Colonic mucosa (tissue), 4 donors: ENCODE results near the gene GRIK5. TPM values are rescaled to one million over a fixed set of nuclear protein-coding genes. Genes with fewer than 3 reads are reported as not detected.

Experiments
- DNase-seq: peaks from one replicate; pipeline ENCODE4 v3.0.0-alpha.2; 2020
- H3K27ac ChIP-seq: fragments of 200-600 bp; one replicate; pipeline ENCODE4 v1.8.0; 2021
- H3K27me3 ChIP-seq: fragments of 200-600 bp; one replicate; pipeline ENCODE4 v1.8.0; 2021
- H3K36me3 ChIP-seq: fragments of 200-600 bp; one replicate; pipeline ENCODE4 v1.8.0; 2021
- H3K4me1 ChIP-seq: fragments of 200-600 bp; one replicate; pipeline ENCODE4 v1.8.0; 2021; ENCODE audit warnings: mild to moderate bottlenecking
- H3K4me3 ChIP-seq: fragments of 200-600 bp; one replicate; pipeline ENCODE4 v1.8.0; 2021
- H3K9ac ChIP-seq, 2 donors: one replicate each; pipeline ENCODE4 v1.7.0; 2013; ENCODE audit warnings: control low read depth in 2 of 2, low read depth in 2 of 2, low read length in 2 of 2
- H3K9me3 ChIP-seq: fragments of 200-600 bp; one replicate; pipeline ENCODE4 v1.8.0; 2021
- CTCF ChIP-seq: fragments of 200-600 bp; IDR thresholded peaks from one replicate; pipeline ENCODE4 v1.8.0; 2022; ENCODE audit warnings: antibody characterized with exemption, mild to moderate bottlenecking
- intact Hi-C: fragments of 100-400 bp; cut with DNase I; formaldehyde crosslinking; loops from one replicate; pipeline ENCODE4 v1.14.1; 2022
- total RNA-seq, 2 donors: library from RNA; stranded (reverse); fragmentation: NEBNext Ultra II Directional in 1 of 2; extraction: Animal tissue kit (Norgen Biotek cat#: 25700) in 1 of 2; gene quantifications; one replicate each; pipeline ENCODE4 v1.2.1, GENCODE V29; 2021
- donor health status: healthy.
- donor health status: DM: no; HTN: no; CAD: no.
- donor health status: DM: no; HTN: no; CAD: no.

Gene GRIK5
- total RNA-seq, 2 donors from 2014 or later = 0.62 to 2.3 TPM

- no peaks in the 10 kb centered on the region for H3K27me3 ChIP-seq
- TF ChIP-seq CTCF = no peak
- no peaks in the 10 kb centered on the region for H3K9me3 ChIP-seq
- no peak overlapping the region for H3K4me3 ChIP-seq
- H3K36me3 ChIP-seq = no peaks in the 10 kb centered on the region
- no peak overlapping the region for H3K9ac ChIP-seq
- intact Hi-C loops = no loop called here
- no peaks in the 10 kb centered on the region for H3K4me1 ChIP-seq
- H3K27ac ChIP-seq = no peak overlapping the region
- no peak for DNase-seq
Observed at GRCh38 chr19:42098781-42099180, 28.8 kb upstream of the GRIK5 start.

GRCh38 chr19:42097461-42097860 lies 27.5 kb upstream of the GRIK5 start:
- TF ChIP-seq CTCF = no peak
- H3K4me1 ChIP-seq = no peaks in the 10 kb centered on the region
- intact Hi-C loops = no loop called here
- H3K9ac ChIP-seq = no peak overlapping the region
- H3K4me3 ChIP-seq = no peak overlapping the region
- H3K36me3 ChIP-seq = no peaks in the 10 kb centered on the region
- H3K9me3 ChIP-seq = no peaks in the 10 kb centered on the region
- no peak overlapping the region for H3K27ac ChIP-seq
- H3K27me3 ChIP-seq = no peaks in the 10 kb centered on the region
- DNase-seq = no peak

GRCh38 chr19:42096255-42096837 lies 26.3 kb upstream of the GRIK5 start:
- H3K9ac ChIP-seq = no peak overlapping the region
- no peaks in the 10 kb centered on the region for H3K9me3 ChIP-seq
- no peak for DNase-seq
- H3K4me1 ChIP-seq = peaks cover 7% of the 10 kb centered on the region
- H3K4me3 ChIP-seq = no peak overlapping the region
- H3K36me3 ChIP-seq = no peaks in the 10 kb centered on the region
- intact Hi-C loops = no loop called here
- H3K27ac ChIP-seq = no peak overlapping the region
- no peaks in the 10 kb centered on the region for H3K27me3 ChIP-seq
- no peak for TF ChIP-seq CTCF

GRCh38 chr19:42095814-42096230 lies 25.8 kb upstream of the GRIK5 start:
- TF ChIP-seq CTCF = no peak
- intact Hi-C loops = no loop called here
- no peaks in the 10 kb centered on the region for H3K9me3 ChIP-seq
- no peak overlapping the region for H3K9ac ChIP-seq
- H3K27me3 ChIP-seq = no peaks in the 10 kb centered on the region
- DNase-seq = no peak
- peaks cover 8% of the 10 kb centered on the region for H3K4me1 ChIP-seq
- no peak overlapping the region for H3K4me3 ChIP-seq
- no peaks in the 10 kb centered on the region for H3K36me3 ChIP-seq
- no peak overlapping the region for H3K27ac ChIP-seq

- DNase-seq = no peak
- no peak overlapping the region for H3K4me3 ChIP-seq
Observed at GRCh38 chr19:42095142-42095813, 25.3 kb upstream of the GRIK5 start.

More at GRCh38 chr19:42095142-42095813, 25.3 kb upstream of the GRIK5 start:
- H3K9me3 ChIP-seq = no peaks in the 10 kb centered on the region
- peaks cover 8% of the 10 kb centered on the region for H3K4me1 ChIP-seq
- intact Hi-C loops = no loop called here
- H3K36me3 ChIP-seq = no peaks in the 10 kb centered on the region
- TF ChIP-seq CTCF = no peak
- H3K27ac ChIP-seq = no peak overlapping the region
- no peak overlapping the region for H3K9ac ChIP-seq
- no peaks in the 10 kb centered on the region for H3K27me3 ChIP-seq
